ENCODE measurements around the gene AKT1. TPM values are rescaled to one million over a fixed set of nuclear protein-coding genes. Genes with fewer than 3 reads are reported as not detected.

Gene AKT1
- total RNA-seq, 1 donor from 2014 or later, result 133 TPM

DNA sequence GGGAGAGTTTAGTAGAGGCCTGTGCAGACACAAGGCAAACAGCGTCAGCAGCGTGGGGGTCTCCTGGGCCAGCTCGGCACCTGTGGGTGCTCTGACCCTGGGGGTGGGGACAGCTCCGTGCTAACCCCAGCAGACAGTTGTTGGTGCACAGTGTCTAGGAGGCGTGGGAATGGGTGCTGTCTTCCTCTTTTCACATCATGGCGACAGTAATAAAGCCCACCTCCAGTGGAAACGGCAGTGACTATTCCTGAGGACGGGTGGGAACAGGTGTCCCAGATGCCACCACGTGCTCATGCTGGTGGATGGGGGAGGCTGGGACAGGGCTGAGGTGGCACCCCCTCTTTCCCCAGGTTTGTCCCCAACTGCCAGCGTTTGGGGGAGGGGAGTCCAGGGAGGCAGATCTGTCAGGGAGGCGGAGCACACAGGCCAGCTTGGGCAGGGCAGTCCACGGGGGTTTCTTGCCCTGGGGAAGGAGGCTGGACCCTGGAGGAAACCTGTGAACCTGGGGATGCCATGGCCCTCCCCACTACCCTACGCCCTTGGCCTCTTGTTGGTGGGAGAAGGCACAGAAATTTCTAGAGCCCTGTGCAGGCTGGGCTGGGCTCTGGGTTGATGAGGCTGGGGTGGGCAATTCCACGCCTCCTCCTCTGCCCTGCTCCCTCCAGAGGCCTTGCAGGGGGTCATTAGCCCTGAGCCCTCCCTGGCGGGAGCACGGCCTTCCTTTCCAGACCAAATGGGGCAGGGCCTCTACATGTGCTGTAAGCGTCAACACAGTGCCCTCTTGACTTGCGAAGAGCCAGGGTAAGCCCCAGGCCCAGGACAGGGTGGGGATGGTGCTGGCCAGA lies 9.2 kb upstream of the AKT1 start:
- no peaks in the 10 kb centered on the region for H3K9me3 Mint-ChIP-seq (ENCODE audit: unreplicated experiment)
- H3K27me3 Mint-ChIP-seq (ENCODE audit: unreplicated experiment), result peaks cover 10% of the 10 kb centered on the region
- no peak overlapping the region for H3K27ac Mint-ChIP-seq (ENCODE audit: unreplicated experiment)
- H3K4me1 Mint-ChIP-seq (ENCODE audit: unreplicated experiment), result peaks cover 3% of the 10 kb centered on the region
- no peaks in the 10 kb centered on the region for H3K36me3 Mint-ChIP-seq (ENCODE audit: low read depth, unreplicated experiment)
- TF ChIP-seq, protein P1, sequence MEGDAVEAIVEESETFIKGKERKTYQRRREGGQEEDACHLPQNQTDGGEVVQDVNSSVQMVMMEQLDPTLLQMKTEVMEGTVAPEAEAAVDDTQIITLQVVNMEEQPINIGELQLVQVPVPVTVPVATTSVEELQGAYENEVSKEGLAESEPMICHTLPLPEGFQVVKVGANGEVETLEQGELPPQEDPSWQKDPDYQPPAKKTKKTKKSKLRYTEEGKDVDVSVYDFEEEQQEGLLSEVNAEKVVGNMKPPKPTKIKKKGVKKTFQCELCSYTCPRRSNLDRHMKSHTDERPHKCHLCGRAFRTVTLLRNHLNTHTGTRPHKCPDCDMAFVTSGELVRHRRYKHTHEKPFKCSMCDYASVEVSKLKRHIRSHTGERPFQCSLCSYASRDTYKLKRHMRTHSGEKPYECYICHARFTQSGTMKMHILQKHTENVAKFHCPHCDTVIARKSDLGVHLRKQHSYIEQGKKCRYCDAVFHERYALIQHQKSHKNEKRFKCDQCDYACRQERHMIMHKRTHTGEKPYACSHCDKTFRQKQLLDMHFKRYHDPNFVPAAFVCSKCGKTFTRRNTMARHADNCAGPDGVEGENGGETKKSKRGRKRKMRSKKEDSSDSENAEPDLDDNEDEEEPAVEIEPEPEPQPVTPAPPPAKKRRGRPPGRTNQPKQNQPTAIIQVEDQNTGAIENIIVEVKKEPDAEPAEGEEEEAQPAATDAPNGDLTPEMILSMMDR (IDR thresholded peaks at IDR 0.05; ENCODE audit: unreplicated experiment), result no peak
- DNase-seq (ENCODE audit: low spot score), result no peak
- H3K4me3 Mint-ChIP-seq (ENCODE audit: unreplicated experiment), result no peak overlapping the region

DNA sequence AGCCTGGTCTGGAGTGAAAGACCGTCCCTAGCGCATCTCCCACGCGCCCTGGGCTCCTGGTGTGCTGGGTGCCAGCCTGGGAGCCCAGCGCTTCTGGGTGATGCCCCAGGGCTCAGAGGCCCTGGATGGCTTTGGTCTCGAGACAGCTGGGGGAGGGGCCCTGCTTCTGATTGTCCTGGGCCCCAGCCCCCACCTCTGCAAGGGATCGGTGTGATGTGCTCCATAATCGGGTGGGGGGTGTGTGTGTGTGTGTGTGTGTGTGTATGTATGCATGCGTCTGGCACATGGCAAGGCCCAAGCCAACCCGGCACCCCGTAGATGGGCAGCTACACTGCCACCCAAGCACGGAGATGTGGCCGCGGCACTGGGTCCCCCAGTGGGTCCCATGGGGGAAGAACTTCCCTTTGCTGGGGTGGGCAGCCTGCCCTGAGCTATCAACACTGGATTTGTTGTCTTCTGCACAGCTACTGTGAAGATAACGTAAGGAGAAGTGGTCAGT lies 8.4 kb upstream of the AKT1 start:
- DNase-seq (ENCODE audit: low spot score), result no peak
- Mint-ChIP-seq H3K36me3 (ENCODE audit: low read depth, unreplicated experiment) (no peaks in the 10 kb centered on the region), H3K4me3 (ENCODE audit: unreplicated experiment) (no peak overlapping the region), H3K27ac (ENCODE audit: unreplicated experiment) (no peak overlapping the region), H3K9me3 (ENCODE audit: unreplicated experiment) (no peaks in the 10 kb centered on the region), H3K27me3 (ENCODE audit: unreplicated experiment) (peaks cover 17% of the 10 kb centered on the region), H3K4me1 (ENCODE audit: unreplicated experiment) (peaks cover 11% of the 10 kb centered on the region)
- TF ChIP-seq, protein P1 (IDR thresholded peaks at IDR 0.05; ENCODE audit: unreplicated experiment), result no peak

DNA sequence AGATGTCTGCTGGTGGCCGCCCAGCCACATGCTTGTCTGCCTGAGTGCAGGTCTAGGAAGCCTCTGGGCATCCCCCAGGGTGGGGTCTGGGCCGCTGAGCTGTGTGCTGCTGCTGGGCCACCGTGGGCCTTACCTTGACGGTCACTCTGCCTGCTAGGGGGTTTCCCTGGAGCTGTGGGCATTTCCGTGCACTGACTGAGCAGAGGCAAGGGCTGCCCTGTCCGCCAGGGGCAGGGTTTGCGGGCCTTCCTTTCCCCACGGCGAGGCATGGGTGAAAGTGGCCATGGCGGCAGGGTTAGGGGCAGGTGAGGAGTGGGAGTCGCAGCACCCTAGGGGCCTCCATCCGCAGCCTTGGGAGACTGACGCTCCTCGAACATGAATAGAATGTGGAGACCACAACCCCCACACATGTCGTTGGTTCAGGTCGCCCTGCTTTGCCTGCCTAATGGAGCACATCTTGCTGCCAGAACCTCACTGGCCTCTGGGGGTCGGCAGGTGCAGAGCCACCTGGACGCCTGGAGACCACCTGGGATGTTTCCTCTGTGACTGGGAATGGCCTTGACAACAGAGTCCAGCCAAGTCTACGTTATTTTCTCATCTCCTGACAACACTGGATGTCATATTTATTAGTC lies 7.8 kb upstream of the AKT1 start:
- Mint-ChIP-seq H3K4me3 (ENCODE audit: unreplicated experiment) (no peak overlapping the region), H3K4me1 (ENCODE audit: unreplicated experiment) (peaks cover 11% of the 10 kb centered on the region), H3K9me3 (ENCODE audit: unreplicated experiment) (no peaks in the 10 kb centered on the region), H3K27me3 (ENCODE audit: unreplicated experiment) (peaks cover 21% of the 10 kb centered on the region), H3K27ac (ENCODE audit: unreplicated experiment) (no peak overlapping the region), H3K36me3 (ENCODE audit: low read depth, unreplicated experiment) (no peaks in the 10 kb centered on the region)
- TF ChIP-seq, protein P1 (IDR thresholded peaks at IDR 0.05; ENCODE audit: unreplicated experiment), result no peak
- DNase-seq (ENCODE audit: low spot score), result no peak

DNA sequence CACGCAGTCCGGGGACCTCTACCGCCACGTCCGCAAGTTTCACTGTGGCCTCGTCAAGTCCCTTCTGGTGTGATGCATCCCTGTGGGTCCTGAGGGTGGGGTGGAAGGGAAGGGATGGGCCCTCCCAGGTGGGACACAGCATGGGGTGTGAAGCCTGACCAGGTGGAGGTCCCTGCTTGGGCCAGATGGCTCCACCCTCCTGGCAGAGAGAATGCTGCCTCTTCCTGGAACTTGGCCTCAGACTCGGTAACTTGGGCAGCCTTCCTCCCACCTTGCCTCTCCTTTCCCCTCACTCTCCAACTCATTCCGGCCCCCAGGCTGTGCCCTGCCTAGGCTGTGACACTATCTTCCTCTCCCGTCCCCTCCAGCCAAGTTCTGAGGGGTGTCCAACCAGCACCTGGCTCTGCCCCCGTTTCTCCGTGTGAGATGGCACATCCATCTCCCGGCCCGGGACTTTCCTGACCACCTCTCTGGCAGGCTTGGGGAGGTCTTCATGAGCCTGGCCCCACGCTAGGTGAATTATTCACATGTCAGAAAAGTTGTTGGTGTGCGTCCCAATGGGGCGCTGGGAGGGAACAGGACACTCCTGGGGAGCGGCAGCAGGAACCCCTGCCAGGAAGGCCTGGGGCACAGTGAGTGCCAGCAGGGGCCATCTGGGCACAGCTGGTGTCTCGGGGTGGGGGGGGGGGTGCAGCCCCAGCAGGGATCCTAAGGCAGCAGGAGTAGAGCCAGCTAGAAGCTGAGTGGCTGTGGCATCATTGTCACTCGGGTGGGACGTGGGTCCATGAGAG lies 7.0 kb upstream of the AKT1 start:
- peaks cover 21% of the 10 kb centered on the region for H3K27me3 Mint-ChIP-seq (ENCODE audit: unreplicated experiment)
- TF ChIP-seq, protein P1 (IDR thresholded peaks at IDR 0.05; ENCODE audit: unreplicated experiment), result no peak
- peaks cover 11% of the 10 kb centered on the region for H3K4me1 Mint-ChIP-seq (ENCODE audit: unreplicated experiment)
- no peak overlapping the region for H3K27ac Mint-ChIP-seq (ENCODE audit: unreplicated experiment)
- no peak overlapping the region for H3K4me3 Mint-ChIP-seq (ENCODE audit: unreplicated experiment)
- H3K36me3 Mint-ChIP-seq (ENCODE audit: low read depth, unreplicated experiment), result no peaks in the 10 kb centered on the region
- H3K9me3 Mint-ChIP-seq (ENCODE audit: unreplicated experiment), result no peaks in the 10 kb centered on the region
- DNase-seq (ENCODE audit: low spot score), result no peak

Measured in endothelial cell (in vitro differentiated cells).